GM19193 (cell line): Measurements from ENCODE around the gene PACC1.
A peak's percentile ranks its signal among the peaks of the same experiment; 100 is the strongest.

ENCODE experiments used
- POLR2A ChIP-seq: IDR thresholded peaks from 4 replicates; pipeline ENCODE4 v1.6.1; 2011; ENCODE audit not compliant: insufficient read depth, insufficient read length; ENCODE audit errors: extremely low read depth

PACC1 gene

DNA sequence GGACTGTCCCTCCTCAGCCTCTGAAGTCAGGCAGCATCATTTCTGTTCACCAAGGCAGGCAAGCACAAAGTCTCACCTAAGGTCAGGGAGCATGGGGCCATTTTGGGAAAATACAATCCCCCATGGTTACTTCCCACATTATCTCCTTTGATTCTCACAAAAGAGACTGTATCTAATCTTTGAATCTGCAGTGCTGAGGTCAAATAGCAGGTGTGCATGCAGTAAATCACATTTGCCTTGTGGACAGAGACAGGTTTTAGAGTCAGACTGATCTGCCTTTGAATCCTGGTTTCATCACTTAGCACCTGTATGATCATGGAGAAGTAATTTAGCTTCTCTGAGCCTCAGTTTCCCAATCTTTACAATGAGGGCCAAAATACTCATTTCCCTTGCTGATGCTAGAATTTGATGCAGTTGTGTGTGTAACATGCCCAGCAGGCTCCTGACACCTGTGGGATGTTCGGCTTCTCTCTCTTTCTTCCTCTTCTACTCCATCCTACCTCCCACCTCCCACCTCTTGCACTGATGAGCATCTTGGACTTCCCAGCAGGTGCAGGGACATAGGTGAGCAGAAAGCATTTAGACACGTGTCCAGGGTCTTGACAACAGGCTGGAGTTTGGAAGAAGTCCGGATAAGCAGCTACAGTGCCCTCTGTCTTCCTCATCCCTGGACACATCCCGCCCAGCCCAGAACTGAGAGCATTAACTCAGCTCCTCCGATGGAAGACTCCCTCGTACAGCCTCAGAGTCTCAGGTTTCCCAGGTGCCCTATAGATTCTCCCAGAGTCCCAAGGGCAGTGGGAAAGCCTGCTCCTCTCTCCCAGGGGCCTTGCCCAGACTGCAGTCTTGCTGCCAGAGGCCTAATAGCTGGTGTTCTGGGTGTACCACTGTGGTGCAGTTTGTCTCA is 37.0 kb upstream of the PACC1 start:
- no peak for TF ChIP-seq POLR2A

GRCh38 chr1:212450331-212450881 is 35.7 kb upstream of the PACC1 start:
- no peak for TF ChIP-seq POLR2A

DNA sequence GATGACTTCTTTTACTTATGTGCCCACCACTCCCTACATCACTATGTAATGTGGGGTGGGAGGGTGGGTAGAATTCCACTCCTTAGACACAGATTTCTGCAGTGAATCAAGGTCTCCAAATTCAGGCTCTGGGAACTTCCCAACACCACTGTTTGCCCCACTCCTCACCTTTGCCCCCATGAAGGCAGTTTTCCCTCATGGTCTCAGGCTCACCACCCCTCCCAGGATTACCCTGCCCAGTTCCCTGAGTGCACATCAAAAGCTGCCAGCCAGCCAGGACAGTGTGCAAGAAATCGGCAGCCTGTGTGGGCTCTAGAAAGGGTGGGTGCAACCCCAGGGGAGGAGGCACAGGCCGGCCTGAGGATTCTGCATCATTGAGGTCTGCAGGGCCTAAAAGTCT is 32.8 kb upstream of the PACC1 start:
- no peak for TF ChIP-seq POLR2A

DNA sequence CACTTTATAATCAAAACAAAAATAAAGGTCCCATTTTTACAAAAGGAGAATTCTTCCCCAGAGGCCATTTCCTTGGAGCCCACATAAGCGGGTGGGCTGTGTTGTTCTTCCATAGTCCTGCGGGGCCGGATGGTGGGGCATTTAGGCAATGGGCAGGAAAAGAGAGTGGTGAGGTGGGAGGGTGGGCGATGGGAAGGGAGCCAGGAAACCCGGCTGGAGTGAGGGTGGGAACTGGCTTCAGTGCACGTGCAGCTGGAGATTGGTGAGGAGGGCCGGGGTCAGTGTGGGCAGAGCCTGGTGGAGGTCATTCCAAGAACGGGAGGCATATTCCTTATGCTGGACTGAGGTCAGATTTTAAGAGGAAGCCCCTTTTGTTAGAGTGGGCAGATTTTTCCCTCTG is 31.6 kb upstream of the PACC1 start:
- TF ChIP-seq POLR2A, result no peak

GRCh38 chr1:212442408-212442807 is 27.7 kb upstream of the PACC1 start:
- no peak for TF ChIP-seq POLR2A

GRCh38 chr1:212440419-212440818 is 25.7 kb upstream of the PACC1 start:
- no peak for TF ChIP-seq POLR2A

GRCh38 chr1:212438831-212439237 is 24.1 kb upstream of the PACC1 start:
- TF ChIP-seq POLR2A, result no peak

DNA sequence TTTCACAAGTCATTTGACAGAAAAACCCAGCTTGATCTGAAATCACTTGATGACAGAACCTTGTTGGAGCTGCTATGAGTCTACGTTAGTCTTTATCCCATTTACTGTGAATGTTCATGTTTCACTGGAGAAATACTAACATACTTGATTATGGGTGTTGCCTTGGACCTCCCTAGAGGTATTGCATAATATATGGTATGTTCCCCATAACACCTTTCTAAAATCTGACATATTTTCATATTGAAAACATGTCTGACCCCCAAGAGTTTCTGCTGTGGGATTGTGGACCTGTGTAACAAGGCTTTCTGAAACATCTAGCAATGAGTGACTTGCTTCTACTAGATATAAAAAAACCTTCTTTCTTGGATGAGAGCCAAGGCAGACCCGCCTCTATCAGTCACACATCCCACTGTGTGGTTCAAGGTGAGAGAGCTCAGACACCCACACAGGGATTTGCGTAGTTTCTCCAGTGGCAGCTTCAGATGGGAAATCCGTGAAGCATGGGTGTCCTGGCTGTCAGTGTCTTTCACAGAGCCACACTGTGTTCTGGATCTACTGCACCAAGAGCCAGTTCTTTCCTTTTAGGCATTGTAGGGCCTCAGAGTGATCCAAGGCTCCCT is 22.6 kb upstream of the PACC1 start:
- TF ChIP-seq POLR2A, result no peak

GRCh38 chr1:212434992-212435391 is 20.3 kb upstream of the PACC1 start:
- no peak for TF ChIP-seq POLR2A

DNA sequence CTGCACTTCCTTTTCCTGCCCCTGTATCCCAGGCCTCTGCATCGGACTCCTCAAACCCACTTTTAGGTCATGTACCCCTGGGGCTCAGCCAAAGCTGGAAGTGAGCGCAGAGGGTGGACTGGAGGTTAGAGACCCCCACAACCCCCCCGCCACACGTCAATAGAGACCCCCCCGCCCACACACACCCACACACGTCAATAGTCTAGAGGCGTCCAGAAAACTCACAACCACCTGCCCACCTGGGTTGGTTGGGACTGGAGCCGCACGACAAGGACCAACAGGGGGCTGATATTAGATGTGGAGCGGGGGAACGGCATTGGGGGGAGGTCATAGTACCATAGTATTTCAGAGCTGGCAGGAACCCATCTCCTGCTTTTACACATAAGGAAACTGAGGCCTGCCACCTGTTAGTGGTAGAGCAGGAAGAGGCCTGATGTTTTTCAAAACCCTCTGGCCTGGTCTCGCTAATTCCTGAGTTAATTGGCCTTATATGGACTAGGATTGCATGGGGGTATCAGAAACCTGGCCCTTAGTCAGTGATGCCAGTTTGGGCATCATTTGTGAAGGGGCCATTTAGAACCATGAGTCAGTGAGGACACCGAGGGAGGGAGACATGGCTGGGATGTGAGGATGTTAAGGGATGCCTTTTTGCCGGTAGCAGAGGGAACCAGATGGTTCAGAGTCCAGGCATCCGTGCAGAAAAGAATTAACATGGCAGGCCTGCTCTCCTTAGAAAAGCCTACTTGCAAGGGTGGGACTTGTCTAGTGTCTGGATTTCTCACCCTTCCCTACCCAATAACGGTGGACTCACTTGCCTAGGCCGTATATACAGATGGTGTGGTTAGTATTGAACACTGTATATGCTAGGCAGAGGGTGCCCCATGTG is 19.1 kb upstream of the PACC1 start:
- TF ChIP-seq POLR2A, result no peak

- peak; percentile 77 for TF ChIP-seq POLR2A
Observed at GRCh38 chr1:212432661-212433576, 18.2 kb upstream of the PACC1 start, which contains the start of gene NENF. NENF (plus strand) TSS chr1:212432920; CDS start chr1:212432944, 24 bp downstream.

DNA sequence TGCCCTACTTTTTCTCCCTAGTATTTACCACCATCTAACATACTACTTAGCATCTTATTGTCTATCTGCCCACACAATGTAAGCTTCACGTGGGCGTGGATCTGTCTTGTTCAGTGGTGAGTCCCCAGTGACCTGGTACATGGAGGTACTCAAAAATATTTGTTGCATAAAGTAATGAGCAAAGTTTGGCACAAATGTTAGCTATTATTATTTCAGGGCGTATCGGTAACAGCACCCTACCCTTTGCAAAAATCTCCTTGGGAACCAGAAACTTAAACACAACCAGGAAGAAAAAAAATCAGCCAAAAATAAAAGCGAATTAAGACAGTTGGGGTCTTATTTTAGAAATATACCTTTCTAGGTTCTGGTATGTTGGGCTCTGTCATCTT is 17.6 kb upstream of the PACC1 start:
- TF ChIP-seq POLR2A, result no peak

GRCh38 chr1:212431644-212432043 is 17.0 kb upstream of the PACC1 start:
- no peak for TF ChIP-seq POLR2A

DNA sequence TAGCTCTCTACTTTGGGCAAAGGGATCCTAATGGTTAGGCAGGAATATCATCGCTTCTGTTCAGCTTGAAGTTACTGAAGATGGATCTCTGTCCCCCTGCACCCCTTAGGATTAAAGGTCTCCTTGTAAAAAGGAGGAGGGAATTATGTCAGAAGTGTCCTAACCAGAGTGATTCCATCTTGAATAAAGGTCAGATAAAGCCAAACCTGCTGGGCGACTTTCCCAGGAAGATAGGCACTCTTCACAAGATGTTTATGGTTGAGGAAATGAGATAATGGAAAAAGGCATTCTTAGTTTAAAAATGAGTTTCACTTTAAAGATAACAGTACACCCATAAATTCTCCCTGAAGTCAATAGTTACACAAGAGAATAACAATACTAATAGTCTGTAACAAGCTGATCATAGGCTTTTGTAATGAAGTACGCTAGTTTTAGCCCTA is 16.3 kb upstream of the PACC1 start:
- TF ChIP-seq POLR2A, result no peak
